ENCODE measurements around the gene STARD3.

DNA sequence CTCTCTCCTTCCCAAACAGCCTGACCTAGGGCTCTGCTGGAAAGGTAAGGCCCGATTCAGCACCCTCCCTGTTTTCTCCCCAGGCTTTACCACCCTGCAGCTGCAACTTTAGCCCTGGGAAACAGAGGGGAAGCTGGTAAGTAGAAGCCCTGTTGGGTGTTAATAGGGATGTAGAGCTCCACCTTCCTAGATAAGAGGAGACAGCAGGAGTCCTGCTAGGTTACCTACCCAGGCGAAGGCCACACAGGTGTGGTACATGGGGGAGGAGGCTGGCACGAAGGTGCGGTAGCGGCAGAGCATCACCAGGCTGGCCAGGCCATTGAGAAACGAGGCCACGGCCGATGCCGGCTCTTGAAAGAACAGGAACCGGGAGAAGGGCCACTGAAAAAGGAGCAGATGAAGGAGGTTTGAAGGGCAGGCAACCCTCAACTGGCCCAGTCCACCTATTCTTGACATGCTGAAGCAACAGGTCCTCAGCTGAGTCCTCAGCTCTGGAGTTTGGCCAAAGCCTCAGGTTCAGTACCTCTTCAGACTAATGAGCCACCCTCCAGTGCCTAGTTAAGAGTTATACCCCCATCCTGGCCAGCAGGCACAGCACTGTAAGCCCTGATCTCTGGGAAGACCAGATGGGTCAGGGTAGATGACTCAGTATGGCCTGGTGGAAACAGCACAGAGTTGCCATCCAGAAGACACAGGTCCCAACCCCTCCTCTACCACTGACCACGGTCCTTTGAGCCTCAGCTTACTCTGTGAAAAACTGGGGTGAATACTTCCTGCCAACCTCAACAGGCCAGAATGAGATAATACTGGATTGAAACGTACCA, 47.6 kb downstream of the STARD3 start:
- TF ChIP-seq POLR2A (IDR thresholded peaks at IDR 0.05) (no peak), CTCF (IDR thresholded peaks at IDR 0.05) (no peak)
